ENCODE measurements around the gene FNBP1.

GRCh38 chr9:129908906-129909305 is 134.1 kb downstream of the FNBP1 start:
- TF ChIP-seq EZH2phosphoT487 (IDR thresholded peaks at IDR 0.05; ENCODE audit: insufficient read depth, low read depth) = no peak
- TF ChIP-seq EZH2 (IDR thresholded peaks at IDR 0.05; ENCODE audit: insufficient read depth, poor library complexity, severe bottlenecking) = no peak

Data from GM23248 (cell line).